GM12891 (cell line): ENCODE results near the gene MAPK14.

Source experiments
- POLR2A ChIP-seq: IDR thresholded peaks from 2 replicates; pipeline ENCODE4 v1.6.1; 2011; ENCODE audit warnings: low read depth, low read length, control low read depth
- POLR2AphosphoS5 ChIP-seq: IDR thresholded peaks from 2 replicates; pipeline ENCODE4 v1.6.1; 2011; ENCODE audit warnings: low read depth, low read length, control low read depth
- SPI1 ChIP-seq: IDR thresholded peaks from 2 replicates; pipeline ENCODE4 v1.6.1; 2011; ENCODE audit warnings: low read depth, low read length, control low read depth
- TAF1 ChIP-seq: IDR thresholded peaks from 2 replicates; pipeline ENCODE4 v1.6.1; 2011; ENCODE audit warnings: low read depth, low read length, control low read depth

GRCh38 chr6:36110863-36111262 is 83.3 kb downstream of the MAPK14 start:
- TF ChIP-seq POLR2A (no peak), TAF1 (no peak), SPI1 (no peak), POLR2AphosphoS5 (no peak)
